HG03442 (cell line): ENCODE measurements around the gene ZNF469.

Source experiments
- ATAC-seq: cut with Tn5 transposase; IDR thresholded peaks from one replicate; pipeline ENCODE4 v1.9.1; 2021; ENCODE audit warnings: mild to moderate bottlenecking, moderate library complexity; ENCODE audit not compliant: unreplicated experiment

ZNF469 gene

GRCh38 chr16:88347656-88348376 is 34.9 kb upstream of the ZNF469 start:
- ATAC-seq: no peak

DNA sequence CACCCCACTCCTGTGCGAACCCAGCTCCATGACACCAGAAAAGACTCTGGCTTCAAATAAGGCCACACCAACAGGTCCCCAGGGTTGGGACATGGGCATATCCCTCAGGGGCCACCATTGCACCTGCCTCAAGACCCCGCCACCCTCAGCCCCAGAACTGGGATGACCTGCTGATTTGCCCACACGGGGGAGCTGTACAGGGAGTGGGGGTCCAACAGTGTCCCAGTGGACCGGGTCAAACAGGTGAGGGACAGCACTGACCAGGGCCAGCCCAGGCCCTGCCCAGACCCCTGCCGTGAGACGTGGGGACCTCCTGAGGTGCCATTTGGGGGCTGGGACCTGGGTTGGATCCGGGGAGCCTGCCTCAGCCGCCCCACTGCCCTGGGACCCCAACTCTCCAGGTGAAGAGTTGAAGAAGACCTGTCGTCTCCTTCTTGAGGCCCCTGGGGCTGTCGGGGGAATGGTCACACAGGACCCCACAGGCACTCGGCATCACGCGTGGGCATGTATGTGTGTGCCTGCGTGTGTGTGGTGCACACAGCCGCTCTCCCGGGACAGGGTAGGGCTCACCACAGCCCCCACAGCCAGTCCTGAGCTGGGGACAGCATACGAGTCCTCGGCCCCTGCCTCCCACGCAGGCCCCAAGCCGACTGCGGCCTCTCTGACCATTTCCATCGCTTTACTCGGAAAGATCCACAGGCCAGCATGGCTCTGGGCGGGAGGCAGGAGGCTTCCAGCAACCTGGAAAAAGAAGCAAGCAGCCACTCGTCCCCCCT is 34.2 kb upstream of the ZNF469 start:
- ATAC-seq: no peak

DNA sequence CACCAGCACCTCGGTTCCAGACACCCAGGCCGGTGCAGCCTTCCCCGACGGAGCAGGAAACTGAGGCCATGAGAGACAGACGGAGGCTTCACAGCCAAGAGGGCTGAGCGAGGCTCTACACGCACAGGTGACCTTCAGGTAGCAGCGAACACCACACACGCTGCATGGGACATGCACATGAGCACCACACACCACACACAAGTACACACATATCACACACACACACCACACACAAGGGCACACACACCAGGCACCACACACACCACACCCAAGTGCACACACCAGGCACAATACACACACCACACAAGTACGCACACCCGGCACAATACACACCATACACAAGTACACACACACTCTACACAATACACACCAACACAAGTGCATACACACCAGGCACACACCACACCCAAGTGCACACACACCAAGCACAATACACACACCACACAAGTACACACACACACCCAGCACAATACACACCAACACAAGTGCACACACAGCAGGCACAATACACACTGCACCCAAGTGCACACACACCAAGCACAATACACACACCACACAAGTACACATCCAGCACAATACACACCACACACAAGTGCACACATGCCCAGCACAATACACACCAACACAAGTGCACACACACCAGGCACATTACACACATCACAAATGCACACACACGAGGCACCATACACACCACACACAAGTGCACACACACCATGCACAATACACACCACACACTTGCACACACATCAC is 33.4 kb upstream of the ZNF469 start:
- ATAC-seq: no peak

DNA sequence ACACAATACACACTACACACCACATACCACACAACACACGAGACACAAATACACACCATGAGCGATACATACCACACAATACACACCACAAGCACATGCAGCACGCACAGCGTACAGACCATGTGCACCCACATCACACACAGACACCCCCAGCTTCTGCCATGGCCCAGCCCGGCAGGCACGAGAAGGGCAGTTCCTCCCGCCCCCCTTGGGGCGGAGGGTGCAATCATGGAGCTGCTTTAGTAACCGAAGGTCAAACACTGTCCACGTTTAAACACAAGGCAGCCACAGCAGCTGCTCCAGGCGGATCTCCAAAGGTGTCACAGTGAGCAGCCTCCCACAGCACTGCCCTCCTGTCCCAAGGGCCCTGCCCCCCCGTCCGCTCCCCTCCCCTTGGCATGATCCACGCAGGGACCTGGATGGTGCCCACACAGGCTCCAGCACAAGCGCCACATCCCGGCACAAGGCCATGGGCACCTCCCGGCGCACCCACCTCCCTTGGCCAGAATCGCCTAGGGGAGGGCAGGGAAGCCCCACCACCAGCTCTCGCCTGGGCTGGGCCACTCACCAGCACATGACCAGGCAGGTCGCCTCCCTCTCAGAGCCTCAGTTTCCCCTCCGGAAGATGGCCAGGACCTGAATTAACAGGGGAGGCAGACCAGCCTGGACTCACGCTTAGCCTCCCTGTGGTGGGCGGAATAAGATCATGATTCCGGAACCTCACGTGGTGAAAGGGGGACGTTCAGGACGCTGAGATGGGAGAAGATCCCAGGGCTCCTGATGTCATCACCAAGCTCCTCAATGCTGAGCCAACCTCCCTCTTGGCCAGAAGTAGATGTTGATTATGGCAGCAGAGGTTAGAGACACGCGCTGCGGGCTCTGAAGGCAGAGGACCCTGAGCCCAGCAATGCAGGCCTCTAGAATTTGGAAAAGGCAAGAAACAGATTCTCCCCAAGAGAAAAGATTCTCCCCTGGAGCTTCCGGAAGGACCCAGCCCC is 32.6 kb upstream of the ZNF469 start:
- ATAC-seq: no peak

- ATAC-seq: no peak
Observed at GRCh38 chr16:88350922-88351321, 31.8 kb upstream of the ZNF469 start.

DNA sequence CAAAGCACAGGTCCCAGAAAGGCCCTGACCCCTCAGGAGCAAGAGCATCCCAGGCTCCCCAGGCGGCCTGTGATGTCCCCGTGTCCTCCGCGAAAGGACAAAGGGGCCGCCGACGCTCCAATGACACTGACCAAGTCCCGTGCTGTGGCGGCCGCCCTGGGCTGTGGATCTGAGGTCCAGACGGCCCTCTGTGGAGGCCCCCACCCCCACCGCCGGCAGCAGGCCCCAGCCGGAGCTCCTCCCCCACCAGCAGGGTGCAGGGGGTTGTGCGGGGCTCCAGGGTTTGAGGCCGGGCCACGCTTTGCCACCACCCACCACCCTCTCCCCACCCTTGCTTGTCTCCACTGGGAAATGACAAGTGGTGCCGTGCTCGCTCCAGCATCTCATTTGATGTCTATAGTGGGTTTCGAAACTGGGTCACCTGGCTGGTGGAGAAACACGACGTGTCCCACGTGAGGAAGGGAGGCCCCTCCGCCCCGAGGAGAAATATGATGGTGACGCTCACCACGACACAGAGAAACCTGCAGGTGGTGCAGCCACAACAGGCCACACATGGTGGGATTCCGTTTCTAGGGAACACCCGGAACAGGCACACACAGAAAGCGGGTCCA is 31.2 kb upstream of the ZNF469 start:
- no peak for ATAC-seq

DNA sequence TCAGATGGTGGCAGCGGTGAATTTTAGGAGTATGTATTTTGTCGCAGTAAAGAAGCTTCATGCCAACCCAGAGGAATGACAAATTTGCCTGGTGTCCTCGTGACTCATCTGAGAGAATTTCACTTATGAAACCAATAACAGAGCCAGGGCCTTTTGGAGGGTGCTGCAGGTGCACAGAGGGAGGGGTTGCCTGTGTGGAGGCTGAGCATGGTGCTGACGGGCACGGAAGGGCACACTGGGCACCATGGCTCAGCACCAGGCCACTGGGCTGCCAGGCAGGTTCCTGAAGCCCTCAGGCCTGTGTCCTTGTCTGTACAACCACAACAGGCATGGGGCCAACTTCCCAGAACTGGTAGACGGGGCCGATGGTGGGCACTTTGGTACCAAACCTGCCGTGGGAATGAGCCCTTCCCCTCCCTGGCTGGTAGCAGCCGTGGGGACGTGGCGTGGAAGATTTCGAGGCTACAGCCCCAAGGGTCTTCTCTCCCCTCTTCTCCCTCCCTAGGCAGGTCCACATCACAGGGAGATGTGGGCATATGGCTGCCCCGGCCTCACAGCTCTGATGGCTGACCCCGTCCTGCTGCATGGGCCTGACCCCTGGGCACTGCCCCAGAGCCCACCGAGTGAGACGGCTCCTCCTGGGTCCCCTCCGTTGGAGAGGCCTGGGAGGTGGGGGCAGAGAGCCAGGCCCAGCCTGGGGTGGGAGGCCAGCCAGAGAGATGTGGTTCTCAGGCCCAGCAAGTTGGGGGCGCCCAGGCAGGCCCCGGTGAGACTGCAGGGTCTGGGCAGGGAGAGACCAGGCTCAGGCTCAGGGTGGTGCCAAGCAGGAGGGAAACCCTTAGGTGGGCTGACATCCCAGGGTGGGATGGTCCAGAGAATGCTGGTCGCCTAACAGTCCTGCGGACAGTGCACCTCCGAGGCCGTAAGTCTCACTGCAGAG is 30.2 kb upstream of the ZNF469 start:
- ATAC-seq: no peak

- ATAC-seq: no peak
Observed at GRCh38 chr16:88353232-88353631, 29.5 kb upstream of the ZNF469 start.

GRCh38 chr16:88353691-88354090 is 29.1 kb upstream of the ZNF469 start:
- ATAC-seq: no peak

- ATAC-seq: no peak
Observed at GRCh38 chr16:88354229-88355092, 28.3 kb upstream of the ZNF469 start.

- no peak for ATAC-seq
Observed at GRCh38 chr16:88355093-88355388, 27.7 kb upstream of the ZNF469 start.

GRCh38 chr16:88355389-88356123 is 27.2 kb upstream of the ZNF469 start:
- no peak for ATAC-seq

DNA sequence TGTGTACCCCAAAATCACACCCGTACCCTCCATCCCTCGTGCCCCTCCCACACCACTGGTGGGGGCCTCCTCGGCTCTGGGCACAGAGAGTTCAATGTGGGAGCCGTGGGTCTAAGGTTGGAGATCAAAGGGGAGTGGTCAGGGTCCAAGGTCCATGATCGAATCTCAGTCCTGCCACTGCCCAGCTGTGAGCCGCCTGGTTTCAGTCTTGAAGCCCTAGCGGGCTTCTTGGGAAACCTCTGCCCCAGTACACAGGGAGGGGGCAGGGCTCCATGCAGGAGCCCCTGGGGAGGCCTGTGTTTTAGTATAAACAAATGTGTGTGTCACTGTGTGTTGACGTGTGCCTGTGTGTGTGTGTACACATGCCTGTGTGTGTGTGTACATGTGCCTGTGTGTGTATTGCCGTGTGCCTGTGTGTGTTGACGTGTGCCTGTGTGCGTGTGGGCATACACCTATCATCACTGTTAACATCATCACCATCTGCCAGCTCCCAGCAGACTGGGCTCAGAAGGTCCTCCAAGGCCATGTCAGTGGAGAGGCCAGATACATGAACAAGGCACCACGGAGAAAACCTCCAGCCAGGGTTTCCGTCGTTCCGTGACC is 26.5 kb upstream of the ZNF469 start:
- ATAC-seq: no peak

DNA sequence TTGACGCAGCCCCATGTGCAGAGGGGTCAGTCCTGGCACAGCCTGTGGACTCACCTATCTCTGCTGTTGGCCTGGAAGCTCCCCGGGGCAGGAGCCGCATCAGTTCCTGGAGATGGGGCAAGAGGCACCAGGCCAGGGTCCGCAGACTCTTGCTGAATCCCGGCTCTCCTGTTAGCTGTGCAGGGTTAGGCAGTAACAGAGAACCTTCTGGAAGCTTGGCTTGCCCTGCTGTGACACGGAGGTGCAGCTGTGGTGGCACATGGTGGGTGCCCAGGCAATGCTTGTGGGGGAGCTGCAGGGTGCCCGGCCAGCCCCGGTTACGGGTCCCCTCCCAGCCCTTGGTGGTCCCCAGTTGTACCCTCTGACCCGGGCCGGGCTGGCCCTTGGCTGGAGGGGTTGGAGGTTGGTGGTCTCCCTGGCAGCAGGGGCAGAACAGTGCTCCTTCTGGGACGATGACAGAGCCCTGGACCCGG is 26.0 kb upstream of the ZNF469 start:
- no peak for ATAC-seq

GRCh38 chr16:88357317-88358022 is 25.3 kb upstream of the ZNF469 start:
- ATAC-seq: no peak

DNA sequence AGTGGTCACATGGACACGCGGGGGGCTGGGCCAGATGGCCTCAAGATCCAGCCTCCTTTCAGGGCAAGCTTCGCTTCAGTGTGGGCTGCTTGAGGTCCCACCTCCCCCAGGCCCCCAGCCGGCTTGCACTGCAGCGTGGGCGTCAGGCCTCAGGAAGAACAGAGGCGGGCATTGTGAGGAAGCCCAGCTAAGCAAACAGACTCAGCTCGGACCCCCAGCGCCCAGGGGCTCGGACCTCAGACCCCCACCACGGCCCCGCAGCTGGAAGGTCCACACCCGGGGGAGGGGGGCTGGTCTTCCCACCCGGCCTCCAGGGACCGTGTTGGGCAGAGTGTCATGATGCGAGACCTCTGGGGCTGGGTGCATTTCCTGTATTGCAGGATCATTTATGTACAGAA is 24.7 kb upstream of the ZNF469 start:
- no peak for ATAC-seq
